KMS-11 (cell line): ENCODE measurements around the gene CD22.

Source experiments
- H2AFZ ChIP-seq: fragments of 200-600 bp; sonication (generic); 2 replicates; pipeline ENCODE4 v1.6.1; 2016; ENCODE audit warnings: antibody characterized with exemption, mixed run types, low read depth
- H3K27ac ChIP-seq: fragments of 200-600 bp; sonication (generic); 2 replicates; pipeline ENCODE4 v1.6.1; 2016; ENCODE audit warnings: mild to moderate bottlenecking, mixed run types
- H3K27me3 ChIP-seq: fragments of 200-600 bp; sonication (generic); 2 replicates; pipeline ENCODE4 v1.6.1; 2017; ENCODE audit warnings: mild to moderate bottlenecking, low read depth, mixed run types, moderate library complexity; ENCODE audit not compliant: insufficient read depth
- H3K36me3 ChIP-seq: fragments of 200-600 bp; sonication (generic); 2 replicates; pipeline ENCODE4 v1.6.1; 2017; ENCODE audit warnings: mild to moderate bottlenecking, mixed run types; ENCODE audit not compliant: insufficient read depth
- H3K4me1 ChIP-seq: fragments of 200-600 bp; sonication (generic); 2 replicates; pipeline ENCODE4 v1.6.1; 2016; ENCODE audit warnings: mild to moderate bottlenecking, low read depth, mixed run types; ENCODE audit not compliant: poor library complexity, severe bottlenecking
- H3K4me2 ChIP-seq: fragments of 200-600 bp; sonication (generic); 2 replicates; pipeline ENCODE4 v1.7.0; 2016; ENCODE audit warnings: mild to moderate bottlenecking, mixed run types
- H3K4me3 ChIP-seq: fragments of 200-600 bp; sonication (generic); IDR thresholded peaks from 2 replicates; pipeline ENCODE4 v1.6.1; 2017; ENCODE audit warnings: low read depth, low read length, mixed read lengths; ENCODE audit not compliant: insufficient read depth
- H3K79me2 ChIP-seq: fragments of 200-600 bp; sonication (generic); 2 replicates; pipeline ENCODE4 v1.6.1; 2016; ENCODE audit warnings: low read depth, mixed run types; ENCODE audit not compliant: insufficient read depth
- H3K9ac ChIP-seq: fragments of 200-600 bp; sonication (generic); 2 replicates; pipeline ENCODE4 v1.6.1; 2016; ENCODE audit warnings: mild to moderate bottlenecking, mixed run types
- H4K20me1 ChIP-seq: fragments of 200-600 bp; sonication (generic); 2 replicates; pipeline ENCODE4 v1.6.1; 2016; ENCODE audit warnings: mild to moderate bottlenecking, mixed run types; ENCODE audit not compliant: insufficient read depth
- TF ChIP-seq, protein P1 (sequence below): fragments of 200-600 bp; sonication (generic); conservative IDR thresholded peaks from 2 replicates; pipeline ENCODE4 v1.6.1; 2017; ENCODE audit warnings: low read depth, mild to moderate bottlenecking, antibody characterized with exemption, low read length, moderate library complexity, mixed read lengths

The CD22 gene

GRCh38 chr19:35291916-35292315 is 37.1 kb upstream of the CD22 start, which contains the start of gene MAG:
TSS of gene MAG (plus strand) at chr19:35292161. CDS start at chr19:35295409, 3,248 bp downstream.
- no peaks in the 10 kb centered on the region for H3K36me3 ChIP-seq
- no peaks in the 10 kb centered on the region for H3K4me1 ChIP-seq
- H3K27ac ChIP-seq, result no peak within 1 kb of the TSS
- H3K9ac ChIP-seq, result no peak within 1 kb of the TSS
- H2AFZ ChIP-seq, result no peak within 1 kb of the TSS
- no peaks in the 10 kb centered on the region for H4K20me1 ChIP-seq
- TF ChIP-seq, protein P1, sequence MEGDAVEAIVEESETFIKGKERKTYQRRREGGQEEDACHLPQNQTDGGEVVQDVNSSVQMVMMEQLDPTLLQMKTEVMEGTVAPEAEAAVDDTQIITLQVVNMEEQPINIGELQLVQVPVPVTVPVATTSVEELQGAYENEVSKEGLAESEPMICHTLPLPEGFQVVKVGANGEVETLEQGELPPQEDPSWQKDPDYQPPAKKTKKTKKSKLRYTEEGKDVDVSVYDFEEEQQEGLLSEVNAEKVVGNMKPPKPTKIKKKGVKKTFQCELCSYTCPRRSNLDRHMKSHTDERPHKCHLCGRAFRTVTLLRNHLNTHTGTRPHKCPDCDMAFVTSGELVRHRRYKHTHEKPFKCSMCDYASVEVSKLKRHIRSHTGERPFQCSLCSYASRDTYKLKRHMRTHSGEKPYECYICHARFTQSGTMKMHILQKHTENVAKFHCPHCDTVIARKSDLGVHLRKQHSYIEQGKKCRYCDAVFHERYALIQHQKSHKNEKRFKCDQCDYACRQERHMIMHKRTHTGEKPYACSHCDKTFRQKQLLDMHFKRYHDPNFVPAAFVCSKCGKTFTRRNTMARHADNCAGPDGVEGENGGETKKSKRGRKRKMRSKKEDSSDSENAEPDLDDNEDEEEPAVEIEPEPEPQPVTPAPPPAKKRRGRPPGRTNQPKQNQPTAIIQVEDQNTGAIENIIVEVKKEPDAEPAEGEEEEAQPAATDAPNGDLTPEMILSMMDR, result no peak
- no peak within 1 kb of the TSS for H3K4me2 ChIP-seq
- peaks cover 58% of the 10 kb centered on the region for H3K27me3 ChIP-seq
- H3K79me2 ChIP-seq, result no peaks in the 10 kb centered on the region
- no peak within 1 kb of the TSS for H3K4me3 ChIP-seq

GRCh38 chr19:35292421-35293362 is 36.3 kb upstream of the CD22 start:
- H3K9ac ChIP-seq, result no peak overlapping the region
- H3K79me2 ChIP-seq, result no peaks in the 10 kb centered on the region
- H3K36me3 ChIP-seq, result no peaks in the 10 kb centered on the region
- TF ChIP-seq, protein P1, result no peak
- H3K27ac ChIP-seq, result no peak overlapping the region
- peaks cover 53% of the 10 kb centered on the region for H3K27me3 ChIP-seq
- no peaks in the 10 kb centered on the region for H3K4me1 ChIP-seq
- H2AFZ ChIP-seq, result no peak overlapping the region
- no peaks in the 10 kb centered on the region for H4K20me1 ChIP-seq
- no peak overlapping the region for H3K4me2 ChIP-seq
- no peak overlapping the region for H3K4me3 ChIP-seq

DNA sequence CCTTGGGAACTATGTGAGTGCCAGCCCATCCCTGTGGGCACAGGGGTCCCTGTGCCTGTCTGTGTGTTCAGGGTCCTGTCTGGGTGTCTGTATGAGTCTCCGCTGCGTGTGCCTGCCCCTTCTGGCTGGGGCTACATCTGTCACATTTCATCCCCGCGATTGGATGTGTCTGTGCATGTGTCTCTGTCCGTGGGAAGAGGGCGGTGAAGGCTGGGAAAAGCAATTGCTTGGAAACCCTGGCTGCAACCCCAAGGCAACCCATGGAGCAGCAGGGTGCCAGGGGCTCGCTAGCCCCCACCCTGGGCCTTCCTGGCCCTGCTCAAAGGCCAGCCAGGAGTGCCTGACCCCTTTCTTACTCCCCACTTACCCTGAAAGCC is 35.6 kb upstream of the CD22 start:
- Histone ChIP-seq H4K20me1 (no peaks in the 10 kb centered on the region), H3K27ac (no peak overlapping the region), H3K27me3 (peaks cover 53% of the 10 kb centered on the region), H2AFZ (no peak overlapping the region), H3K4me2 (no peak overlapping the region), H3K9ac (no peak overlapping the region), H3K4me1 (no peaks in the 10 kb centered on the region), H3K79me2 (no peaks in the 10 kb centered on the region), H3K36me3 (no peaks in the 10 kb centered on the region), H3K4me3 (no peak overlapping the region)
- TF ChIP-seq, protein P1, result no peak

- H3K27me3 ChIP-seq, result peaks cover 48% of the 10 kb centered on the region
- no peaks in the 10 kb centered on the region for H3K36me3 ChIP-seq
- H3K4me1 ChIP-seq, result no peaks in the 10 kb centered on the region
- no peaks in the 10 kb centered on the region for H3K79me2 ChIP-seq
- no peak overlapping the region for H3K4me2 ChIP-seq
- no peaks in the 10 kb centered on the region for H4K20me1 ChIP-seq
- H3K27ac ChIP-seq, result no peak overlapping the region
- no peak overlapping the region for H2AFZ ChIP-seq
- TF ChIP-seq, protein P1, result no peak
- no peak overlapping the region for H3K9ac ChIP-seq
- H3K4me3 ChIP-seq, result no peak overlapping the region
Observed at GRCh38 chr19:35293808-35294207, 35.2 kb upstream of the CD22 start.
